GM18507 (cell line): ENCODE measurements around the gene MAN2C1.
A peak's percentile ranks its signal among the peaks of the same experiment; 100 is the strongest.
"Not testable (repeated sequence)": the region's sequence is repeated elsewhere in the genome, so short reads cannot be mapped to it uniquely, and the experiment has no call there.

Experiments
- DNase-seq: peaks from one replicate; pipeline ENCODE4 v3.0.0; 2011; ENCODE audit warnings: low read depth; ENCODE audit not compliant: insufficient read length; ENCODE audit errors: extremely low spot score
- FAIRE-seq: peaks from 2 replicates; lab custom pipeline; 2011; peaks lifted over from hg19 to GRCh38; lab: Jason Lieb, UNC

The MAN2C1 gene

GRCh38 chr15:75367913-75368688 is at the start of gene MAN2C1:
Gene MAN2C1, minus strand, starts transcription at chr15:75368607. Its CDS starts 24 bp downstream, at chr15:75368583.
- peak; percentile 99 for FAIRE-seq
- DNase-seq, result peak; percentile 91

GRCh38 chr15:75416584-75416983 is 48.2 kb upstream of the MAN2C1 start:
- FAIRE-seq (no peak), DNase-seq (no peak)

DNA sequence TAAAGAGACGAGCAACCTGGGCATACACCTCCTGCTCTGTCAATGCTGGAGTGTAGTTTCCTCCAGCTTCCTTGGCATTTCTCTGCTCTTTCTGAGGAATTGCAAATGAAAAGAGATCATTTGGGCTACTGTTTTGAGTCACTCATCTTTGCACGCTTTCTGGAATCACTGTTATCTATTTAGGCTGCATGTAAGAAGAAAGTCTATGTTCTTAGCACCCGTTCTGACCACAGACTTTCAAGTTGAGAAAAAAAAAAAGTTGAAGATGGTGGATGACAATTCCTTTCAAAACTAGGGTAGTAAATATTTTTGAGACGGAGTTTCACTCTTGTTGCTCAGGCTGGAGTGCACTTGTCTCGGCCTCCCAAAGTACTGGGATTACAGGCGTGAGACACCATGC is 41.8 kb upstream of the MAN2C1 start:
- no peak for FAIRE-seq

GRCh38 chr15:75407083-75407482 is 38.7 kb upstream of the MAN2C1 start:
- FAIRE-seq, result no peak

More for the DNA sequence above, 41.8 kb upstream of the MAN2C1 start:
- no peak for DNase-seq

DNA sequence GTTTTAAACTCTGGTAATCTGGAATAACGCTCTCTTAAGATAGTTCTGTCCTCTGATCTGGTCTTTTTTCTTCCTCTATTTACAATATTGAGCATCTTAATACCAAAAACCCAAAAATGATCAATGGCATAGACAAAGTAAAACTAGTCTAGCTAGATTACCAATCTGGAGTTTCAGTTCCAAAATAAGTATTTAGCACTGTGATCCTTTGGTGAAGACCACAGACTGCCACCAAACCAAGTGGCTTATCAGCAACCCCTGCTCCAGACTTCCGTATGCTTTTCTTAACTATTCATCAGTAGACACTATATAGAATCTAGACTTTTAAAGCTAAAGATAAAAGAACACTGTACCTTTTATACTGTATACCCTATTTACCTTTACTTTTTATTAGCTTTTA is 35.5 kb upstream of the MAN2C1 start:
- FAIRE-seq, result no peak
- DNase-seq, result no peak

More at GRCh38 chr15:75407083-75407482, 38.7 kb upstream of the MAN2C1 start:
- DNase-seq, result no peak

- DNase-seq (no peak), FAIRE-seq (no peak)
These were observed 29.1 kb upstream of the MAN2C1 start for GRCh38 chr15:75397494-75397893.

- FAIRE-seq (no peak), DNase-seq (no peak)
These were observed 21.5 kb upstream of the MAN2C1 start for GRCh38 chr15:75389791-75390382.

DNA sequence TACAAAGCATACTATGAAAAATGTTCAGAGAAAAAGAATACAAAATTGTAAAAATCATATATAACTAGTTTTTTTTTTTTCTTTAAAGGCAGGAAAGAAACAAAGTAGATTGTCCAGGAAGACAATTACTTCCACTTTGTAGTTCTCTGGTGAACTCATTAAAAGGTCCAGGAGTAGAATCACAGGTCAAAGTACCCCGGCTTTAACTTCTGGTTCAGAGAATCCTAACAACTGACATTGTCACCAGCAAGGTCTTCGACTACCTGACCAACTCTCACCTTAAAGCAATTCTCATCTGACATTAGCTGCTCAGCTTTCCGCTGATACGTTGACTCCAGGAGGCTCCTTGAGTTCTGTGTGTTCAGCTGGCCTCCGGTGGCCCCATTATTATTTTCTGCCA is 15.6 kb upstream of the MAN2C1 start:
- not testable (repeated sequence) for FAIRE-seq, DNase-seq

GRCh38 chr15:75380773-75381172 is 12.4 kb upstream of the MAN2C1 start:
- no peak for DNase-seq
- FAIRE-seq, result no peak

- no peak for DNase-seq
These were observed 3.7 kb upstream of the MAN2C1 start for GRCh38 chr15:75371901-75372688.

GRCh38 chr15:75371486-75371885 is 3.1 kb upstream of the MAN2C1 start:
- FAIRE-seq, result no peak
- no peak for DNase-seq

More at GRCh38 chr15:75371901-75372688, 3.7 kb upstream of the MAN2C1 start:
- no peak for FAIRE-seq

DNA sequence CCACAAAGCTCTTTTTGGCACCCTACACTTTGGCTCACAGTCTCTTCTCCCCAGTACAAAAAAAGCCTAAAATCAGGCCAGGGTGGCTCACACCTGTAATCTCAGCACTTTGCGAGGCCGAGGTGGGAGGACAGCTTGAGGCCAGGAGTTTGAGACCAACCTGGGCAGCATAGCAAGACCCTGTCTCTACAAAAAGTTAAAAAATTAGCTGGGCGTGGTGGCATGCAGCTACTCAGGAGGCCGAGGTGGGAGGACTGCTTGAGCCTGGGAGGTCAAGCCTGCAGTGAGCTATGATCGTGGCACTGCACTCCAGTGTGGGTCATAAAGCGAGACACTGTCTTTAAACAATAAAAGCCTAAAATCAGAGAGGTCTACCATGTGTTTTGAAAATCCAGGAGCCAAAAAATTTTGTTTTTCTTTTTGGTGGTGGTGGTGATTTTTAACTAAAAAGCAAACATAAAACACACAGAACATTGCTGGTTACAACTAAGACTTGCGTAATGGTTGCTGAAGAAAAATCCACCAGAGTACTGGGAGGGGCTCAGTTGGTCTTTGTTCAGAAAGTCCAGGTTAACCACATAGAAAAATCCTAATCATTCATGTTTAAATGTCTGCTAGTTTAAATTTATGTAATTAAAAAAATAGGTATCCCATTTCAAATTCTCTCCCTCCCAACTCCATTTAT is 1.6 kb upstream of the MAN2C1 start:
- DNase-seq (no peak), FAIRE-seq (no peak)

DNA sequence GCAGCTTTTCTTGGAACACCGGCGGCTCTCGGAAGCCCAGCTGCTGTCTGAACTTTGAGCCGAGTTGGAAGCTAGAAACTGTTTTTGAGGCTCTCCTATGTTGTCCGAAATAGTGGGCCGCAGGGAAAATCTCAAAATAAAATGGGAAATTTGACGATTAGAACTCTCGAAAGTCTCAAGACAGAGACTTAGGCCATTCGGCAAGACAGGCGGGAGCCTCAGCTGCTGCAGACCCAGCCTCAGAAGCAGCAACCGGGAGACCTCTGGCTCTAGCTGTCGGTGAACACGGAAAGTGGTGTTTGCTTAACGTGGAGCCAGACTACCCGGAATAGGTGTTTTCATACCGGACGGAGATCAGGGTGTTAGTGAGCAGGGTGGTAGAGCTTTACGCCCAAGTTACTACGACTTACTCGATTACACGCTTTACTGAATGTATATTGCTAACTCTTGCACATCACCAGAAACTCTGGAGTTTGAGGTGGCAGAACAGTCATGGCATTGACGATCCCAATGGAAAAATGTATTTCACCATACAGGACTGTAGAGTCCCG is 357 bp upstream of the MAN2C1 start:
- DNase-seq (no peak), FAIRE-seq (no peak)

- DNase-seq, result no peak
- no peak for FAIRE-seq
These were observed 948 bp downstream of the MAN2C1 start for GRCh38 chr15:75367406-75367912.

DNA sequence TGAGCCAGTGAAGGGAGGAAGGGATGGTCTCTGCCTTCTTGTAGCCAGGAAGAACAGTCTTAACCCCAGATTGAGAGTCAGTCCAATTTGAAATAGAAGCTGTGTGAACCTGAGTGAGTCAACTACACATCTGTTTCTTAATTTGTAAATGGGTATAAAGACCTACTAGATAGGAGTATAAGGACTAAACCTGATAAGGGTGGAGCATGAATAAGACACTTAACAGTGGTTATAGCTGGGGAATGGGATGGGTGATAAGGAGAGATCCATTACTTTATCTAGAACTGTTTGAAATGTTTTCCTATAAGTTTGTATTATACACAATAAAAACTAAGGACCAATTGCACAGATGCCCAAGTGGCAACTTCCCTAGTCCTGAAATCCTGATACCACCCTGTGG is 1.4 kb downstream of the MAN2C1 start:
- DNase-seq, result no peak
- no peak for FAIRE-seq

DNA sequence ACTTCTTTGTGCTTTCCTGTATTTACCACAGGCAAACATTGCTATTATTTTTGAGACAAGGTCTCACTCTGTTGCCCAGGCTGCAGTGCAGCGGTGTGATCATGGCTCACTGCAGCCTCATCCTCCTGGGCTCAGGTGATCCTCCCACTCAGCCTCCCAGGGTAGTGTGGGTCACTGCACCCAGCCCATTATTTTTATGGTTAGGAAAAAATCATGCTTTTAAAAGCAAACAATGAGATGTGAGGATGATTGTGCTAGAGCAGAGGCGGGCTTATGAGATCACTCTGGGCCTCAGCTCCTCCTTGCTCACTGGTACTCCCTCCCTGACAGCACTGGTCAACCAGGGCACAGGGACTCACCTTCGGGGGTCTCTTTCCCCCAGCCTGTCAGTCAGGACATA is 2.2 kb downstream of the MAN2C1 start:
- FAIRE-seq (no peak), DNase-seq (no peak)

GRCh38 chr15:75364881-75365280 is 3.5 kb downstream of the MAN2C1 start:
- FAIRE-seq, result no peak
- no peak for DNase-seq

GRCh38 chr15:75363786-75364185 is 4.6 kb downstream of the MAN2C1 start:
- FAIRE-seq, result no peak
- no peak for DNase-seq

GRCh38 chr15:75362642-75363249 is 5.7 kb downstream of the MAN2C1 start:
- FAIRE-seq (no peak), DNase-seq (no peak)
